Esophagus mucosa (tissue), 1 donor: ENCODE results near the gene ZMYND15. TPM values are rescaled to one million over a fixed set of nuclear protein-coding genes. Genes with fewer than 3 reads are reported as not detected.

Experiments used
- ATAC-seq: fragments of 200-7000 bp; cut with Tn5 transposase; one replicate; pipeline ENCODE4 v1.9.1; 2020
- total RNA-seq: library from RNA; stranded (reverse); gene quantifications from one replicate; pipeline ENCODE4 v1.2.4, GENCODE V29; 2023
- donor health status: DM: yes; HTN: yes; CAD: no.

ZMYND15 gene
- total RNA-seq, 1 donor from 2014 or later, result 0.36 TPM

DNA sequence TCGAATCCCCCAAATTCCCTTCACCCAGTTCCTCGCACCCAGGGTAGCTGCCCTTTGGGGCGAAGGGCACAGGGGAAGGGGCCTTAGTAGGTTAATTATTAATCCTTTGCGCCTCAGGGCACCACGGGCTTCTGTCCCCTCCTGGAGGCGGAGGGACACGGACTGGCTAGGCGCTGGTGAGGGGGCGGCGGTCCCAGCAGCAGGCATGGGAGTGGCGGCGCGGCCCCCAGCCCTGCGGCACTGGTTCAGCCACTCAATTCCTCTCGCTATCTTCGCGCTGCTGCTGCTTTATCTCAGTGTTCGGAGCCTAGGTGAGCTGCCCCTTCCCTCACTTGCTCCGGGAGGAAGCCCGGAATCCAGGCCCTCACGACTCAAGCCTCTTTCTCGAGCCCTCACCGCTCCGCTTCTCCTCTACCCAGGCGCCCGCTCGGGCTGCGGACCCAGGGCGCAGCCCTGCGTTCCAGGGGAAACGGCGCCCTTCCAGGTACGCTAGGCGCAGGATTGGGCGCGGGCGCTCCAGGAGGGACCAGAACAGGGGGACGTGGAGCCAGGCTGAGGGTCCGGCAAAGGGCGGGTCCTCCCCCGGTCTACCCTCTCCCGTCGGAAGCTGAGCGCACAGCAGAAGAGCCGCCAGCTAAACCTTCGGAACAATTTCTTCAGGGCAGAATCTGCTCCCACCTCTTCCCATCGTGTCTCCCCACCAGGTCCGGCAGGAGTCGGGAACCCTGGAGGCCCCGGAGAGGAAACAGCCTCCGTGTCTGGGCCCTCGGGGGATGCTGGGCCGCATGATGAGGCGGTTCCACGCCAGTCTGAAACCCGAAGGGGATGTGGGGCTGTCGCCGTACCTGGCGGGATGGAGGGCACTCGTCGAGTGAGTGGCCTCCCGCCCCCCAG, 49.4 kb downstream of the ZMYND15 start, which contains the start of gene GLTPD2:
TSS of gene GLTPD2 (plus strand) at position 158 of the 894 bp plus-strand sequence. CDS start at position 206, 48 bp downstream.
- ATAC-seq, result peak; percentile 20

DNA sequence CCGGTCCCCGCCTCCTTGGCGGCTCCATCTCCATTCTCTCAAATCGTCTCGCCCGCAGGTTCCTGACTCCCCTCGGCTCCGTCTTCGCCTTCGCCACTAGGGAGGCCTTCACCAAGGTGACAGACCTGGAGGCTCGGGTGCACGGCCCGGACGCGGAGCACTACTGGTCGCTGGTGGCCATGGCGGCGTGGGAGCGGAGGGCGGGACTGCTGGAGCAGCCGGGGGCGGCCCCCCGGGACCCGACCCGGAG, 50.0 kb downstream of the ZMYND15 start:
- no peak for ATAC-seq

- ATAC-seq, result peak; percentile 88
Measured at GRCh38 chr17:4789951-4790704, 50.5 kb downstream of the ZMYND15 start.

DNA sequence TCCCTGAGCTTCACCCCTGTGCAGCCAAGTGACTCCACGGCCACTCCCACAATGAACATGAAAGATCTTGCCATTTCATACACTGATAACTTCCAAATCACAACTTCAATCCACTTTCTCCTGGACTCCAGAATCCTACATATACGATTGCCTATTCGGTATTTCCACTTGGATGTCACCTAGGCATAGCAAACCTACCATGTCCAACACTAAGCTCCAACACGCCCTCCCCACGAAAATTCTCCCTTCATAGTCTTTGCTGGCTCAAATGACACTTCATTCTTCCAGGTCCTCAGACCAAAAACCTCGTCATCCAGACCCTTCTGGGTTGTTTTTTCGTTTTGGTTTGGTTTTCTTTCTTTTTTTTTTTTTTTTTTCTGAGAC, 51.1 kb downstream of the ZMYND15 start:
- ATAC-seq, result no peak

- ATAC-seq, result no peak
Measured at GRCh38 chr17:4795168-4795567, 55.5 kb downstream of the ZMYND15 start.

Other genes starting within 250 kb of the ZMYND15 start
- gene SPNS2, start 241.0 kb upstream of the ZMYND15 start, total RNA-seq, result 33.9 TPM
- gene MYBBP1A, start 184.4 kb upstream of the ZMYND15 start, total RNA-seq, result 42.9 TPM
- gene GGT6, start 179.3 kb upstream of the ZMYND15 start, total RNA-seq, result 41.6 TPM
- 0.56 TPM for gene SMTNL2, start 155.3 kb upstream of the ZMYND15 start, total RNA-seq
- gene ALOX15, start 98.2 kb upstream of the ZMYND15 start, total RNA-seq, result 0.32 TPM
- 24.6 TPM for gene PELP1, start 35.7 kb upstream of the ZMYND15 start, total RNA-seq
- gene ARRB2, start 29.2 kb upstream of the ZMYND15 start, total RNA-seq, result 13.7 TPM
- 15.6 TPM for gene MED11, start 8.4 kb upstream of the ZMYND15 start, total RNA-seq
- gene CXCL16, start 95 bp downstream of the ZMYND15 start, total RNA-seq, result 15.7 TPM
- gene TM4SF5, start 32.1 kb downstream of the ZMYND15 start, total RNA-seq, result not detected
- 2.3 TPM for gene VMO1, start 46.5 kb downstream of the ZMYND15 start, total RNA-seq
- not detected for gene GLTPD2, start 49.1 kb downstream of the ZMYND15 start, total RNA-seq
- 131 TPM for gene PSMB6, start 56.3 kb downstream of the ZMYND15 start, total RNA-seq
- 117 TPM for gene PLD2, start 67.3 kb downstream of the ZMYND15 start, total RNA-seq
- gene MINK1, start 93.5 kb downstream of the ZMYND15 start, total RNA-seq, result 124 TPM
- gene C17orf107, start 159.7 kb downstream of the ZMYND15 start, total RNA-seq, result 1.3 TPM
- gene CHRNE, start 163.3 kb downstream of the ZMYND15 start, total RNA-seq, result 0.32 TPM
- not detected for gene GP1BA, start 192.4 kb downstream of the ZMYND15 start, total RNA-seq
- gene SLC25A11, start 200.2 kb downstream of the ZMYND15 start, total RNA-seq, result 42.4 TPM
- 79.2 TPM for gene RNF167, start 200.4 kb downstream of the ZMYND15 start, total RNA-seq
- gene PFN1, start 208.7 kb downstream of the ZMYND15 start, total RNA-seq, result 455 TPM
- gene ENO3, start 211.3 kb downstream of the ZMYND15 start, total RNA-seq, result 1.5 TPM
- 65.7 TPM for gene SPAG7, start 228.0 kb downstream of the ZMYND15 start, total RNA-seq
- 23.8 TPM for gene CAMTA2, start 247.8 kb downstream of the ZMYND15 start, total RNA-seq